ENCODE data around the gene SH3BP5.

SH3BP5 gene

DNA sequence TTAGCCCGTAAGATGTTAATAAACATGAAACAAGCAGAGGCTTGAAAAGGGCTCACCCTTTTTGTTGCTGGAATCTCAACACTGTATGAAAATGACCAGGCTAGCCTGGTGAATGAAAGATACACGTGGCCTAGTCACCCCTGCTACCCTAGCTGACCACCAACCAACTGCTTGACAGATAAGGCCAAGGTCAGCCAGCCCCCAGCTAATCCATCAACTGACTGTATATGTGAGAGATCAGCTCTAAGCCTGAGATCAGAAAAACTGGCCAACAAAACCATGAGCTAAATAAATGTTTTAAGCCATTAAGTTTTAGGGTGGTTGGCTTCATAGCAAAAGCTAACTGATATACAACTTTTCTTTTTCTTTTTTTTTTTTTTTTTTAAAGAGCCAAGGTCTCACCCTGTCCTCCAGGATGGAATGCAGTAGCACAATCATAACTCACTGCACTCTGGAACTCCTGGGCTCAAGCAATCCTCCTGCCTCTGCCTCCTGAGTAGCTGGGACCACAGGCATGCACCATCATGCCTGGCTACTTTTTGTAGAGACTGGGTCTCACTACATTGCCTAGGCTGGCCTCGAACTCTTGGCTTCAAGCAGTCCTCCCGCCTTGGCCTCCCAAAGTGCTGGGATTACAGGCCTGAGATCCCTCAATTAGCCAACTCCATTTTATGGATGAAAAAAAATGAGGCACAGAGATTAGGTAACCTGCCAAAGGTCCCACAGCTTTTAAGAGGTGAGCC is 34.6 kb downstream of the SH3BP5 start:
- TF ChIP-seq, protein P1, sequence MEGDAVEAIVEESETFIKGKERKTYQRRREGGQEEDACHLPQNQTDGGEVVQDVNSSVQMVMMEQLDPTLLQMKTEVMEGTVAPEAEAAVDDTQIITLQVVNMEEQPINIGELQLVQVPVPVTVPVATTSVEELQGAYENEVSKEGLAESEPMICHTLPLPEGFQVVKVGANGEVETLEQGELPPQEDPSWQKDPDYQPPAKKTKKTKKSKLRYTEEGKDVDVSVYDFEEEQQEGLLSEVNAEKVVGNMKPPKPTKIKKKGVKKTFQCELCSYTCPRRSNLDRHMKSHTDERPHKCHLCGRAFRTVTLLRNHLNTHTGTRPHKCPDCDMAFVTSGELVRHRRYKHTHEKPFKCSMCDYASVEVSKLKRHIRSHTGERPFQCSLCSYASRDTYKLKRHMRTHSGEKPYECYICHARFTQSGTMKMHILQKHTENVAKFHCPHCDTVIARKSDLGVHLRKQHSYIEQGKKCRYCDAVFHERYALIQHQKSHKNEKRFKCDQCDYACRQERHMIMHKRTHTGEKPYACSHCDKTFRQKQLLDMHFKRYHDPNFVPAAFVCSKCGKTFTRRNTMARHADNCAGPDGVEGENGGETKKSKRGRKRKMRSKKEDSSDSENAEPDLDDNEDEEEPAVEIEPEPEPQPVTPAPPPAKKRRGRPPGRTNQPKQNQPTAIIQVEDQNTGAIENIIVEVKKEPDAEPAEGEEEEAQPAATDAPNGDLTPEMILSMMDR (IDR thresholded peaks at IDR 0.05; ENCODE audit: low read depth, low read length, missing control alignments): no peak
- H3K36me3 ChIP-seq (replicated peaks): no peaks in the 10 kb centered on the region
- in situ Hi-C loops (cut with HindIII; ENCODE audit: low pct_ligation_motif_present, low sequenced_read_pairs): no loop called here
- DNase-seq: no peak
- H3K27me3 ChIP-seq (replicated peaks): no peaks in the 10 kb centered on the region
- no peak overlapping the region for H3K27ac ChIP-seq
- no peak overlapping the region for H3K4me3 ChIP-seq (ENCODE audit: low read depth, low read length)

GRCh38 chr3:15295506-15295905 is 36.9 kb downstream of the SH3BP5 start:
- H3K27me3 ChIP-seq (replicated peaks): no peaks in the 10 kb centered on the region
- TF ChIP-seq, protein P1 (IDR thresholded peaks at IDR 0.05; ENCODE audit: low read depth, low read length, missing control alignments): no peak
- H3K4me3 ChIP-seq (ENCODE audit: low read depth, low read length): no peak overlapping the region
- in situ Hi-C loops (cut with HindIII; ENCODE audit: low pct_ligation_motif_present, low sequenced_read_pairs): no loop called here
- DNase-seq: no peak
- H3K27ac ChIP-seq: no peak overlapping the region
- H3K36me3 ChIP-seq (replicated peaks): no peaks in the 10 kb centered on the region

GRCh38 chr3:15294929-15295328 is 37.5 kb downstream of the SH3BP5 start:
- TF ChIP-seq, protein P1 (IDR thresholded peaks at IDR 0.05; ENCODE audit: low read depth, low read length, missing control alignments): no peak
- Histone ChIP-seq H3K4me3 (ENCODE audit: low read depth, low read length) (no peak overlapping the region), H3K36me3 (replicated peaks) (no peaks in the 10 kb centered on the region), H3K27ac (no peak overlapping the region), H3K27me3 (replicated peaks) (no peaks in the 10 kb centered on the region)
- in situ Hi-C loops (cut with HindIII; ENCODE audit: low pct_ligation_motif_present, low sequenced_read_pairs): no loop called here
- no peak for DNase-seq

- H3K36me3 ChIP-seq (replicated peaks): no peaks in the 10 kb centered on the region
- TF ChIP-seq, protein P1 (IDR thresholded peaks at IDR 0.05; ENCODE audit: low read depth, low read length, missing control alignments): no peak
- in situ Hi-C loops (cut with HindIII; ENCODE audit: low pct_ligation_motif_present, low sequenced_read_pairs): no loop called here
- DNase-seq: no peak
- no peaks in the 10 kb centered on the region for H3K27me3 ChIP-seq (replicated peaks)
- H3K27ac ChIP-seq: no peak overlapping the region
- no peak overlapping the region for H3K4me3 ChIP-seq (ENCODE audit: low read depth, low read length)
These were observed 39.4 kb downstream of the SH3BP5 start for GRCh38 chr3:15292765-15293522.

DNA sequence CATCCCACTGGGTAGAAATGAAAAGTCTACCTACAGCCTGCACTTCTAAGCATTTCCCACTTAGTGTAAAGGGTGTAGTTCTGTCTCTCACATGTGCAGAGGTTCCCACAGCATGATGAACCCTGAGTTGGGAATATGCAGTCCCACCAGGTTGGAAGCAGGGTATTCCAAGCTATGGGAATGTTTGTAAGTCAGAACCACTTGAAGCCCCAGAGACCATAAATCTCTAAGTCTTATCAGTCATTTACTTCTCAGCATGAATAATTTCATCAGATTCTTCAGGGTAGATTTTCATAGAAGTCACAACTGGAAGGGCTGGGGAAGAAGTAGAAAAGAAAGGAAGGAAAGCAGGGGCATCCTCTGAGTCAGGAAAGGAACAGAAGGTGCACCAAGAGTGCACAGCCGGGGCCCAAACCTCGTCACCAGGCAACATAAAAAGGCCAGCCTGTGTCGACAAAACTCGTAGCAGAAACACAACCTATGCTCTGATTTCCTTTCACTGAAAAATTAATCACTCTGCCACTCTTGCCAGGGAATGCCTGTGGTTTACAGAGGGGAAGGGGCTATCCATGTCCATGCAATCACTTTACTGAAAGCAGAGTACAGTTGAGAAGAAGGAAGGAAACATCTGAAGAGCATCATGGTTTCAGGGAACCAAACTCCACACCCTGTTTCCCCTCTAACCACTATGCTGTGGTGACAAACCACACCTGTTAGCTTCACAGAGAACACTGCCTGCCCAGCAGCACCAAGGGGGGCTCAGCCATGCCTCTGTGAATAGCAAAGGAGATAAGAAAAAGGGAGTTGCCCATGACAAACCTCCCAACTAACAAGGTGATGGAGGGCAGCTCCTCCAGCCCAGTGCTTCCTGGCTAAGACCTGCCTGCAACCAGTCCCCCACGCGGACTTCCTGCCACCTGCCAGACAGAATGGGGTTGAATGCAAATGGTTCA is 40.5 kb downstream of the SH3BP5 start:
- TF ChIP-seq, protein P1 (IDR thresholded peaks at IDR 0.05; ENCODE audit: low read depth, low read length, missing control alignments): no peak
- no peaks in the 10 kb centered on the region for H3K36me3 ChIP-seq (replicated peaks)
- in situ Hi-C loops (cut with HindIII; ENCODE audit: low pct_ligation_motif_present, low sequenced_read_pairs): no loop called here
- no peak overlapping the region for H3K27ac ChIP-seq
- no peak overlapping the region for H3K4me3 ChIP-seq (ENCODE audit: low read depth, low read length)
- no peak for DNase-seq
- H3K27me3 ChIP-seq (replicated peaks): no peaks in the 10 kb centered on the region
